ENCODE results near the gene ADARB1. TPM values are rescaled to one million over a fixed set of nuclear protein-coding genes. Genes with fewer than 3 reads are reported as not detected.

ADARB1 gene
- total RNA-seq, 1 experiment from 2014 or later: 12.1 TPM

GRCh38 chr21:45088116-45088515 lies 13.7 kb downstream of the ADARB1 start:
- H3K79me2 ChIP-seq (ENCODE audit: low read depth): no peaks in the 10 kb centered on the region
- H3K9me2 ChIP-seq (ENCODE audit: insufficient read depth): no peaks in the 10 kb centered on the region
- H3F3A ChIP-seq (ENCODE audit: insufficient read depth, low read depth): no peaks in the 10 kb centered on the region
- no peaks in the 10 kb centered on the region for H3K9me3 ChIP-seq (ENCODE audit: insufficient read depth, low read depth)
- no peak overlapping the region for H3K27ac ChIP-seq
- no peak for TF ChIP-seq CTCF (conservative IDR thresholded peaks at IDR 0.05)
- no peak for TF ChIP-seq EZH2 (IDR thresholded peaks at IDR 0.05; ENCODE audit: low read depth)
- intact Hi-C loops (cut with micrococcal nuclease; ENCODE audit: unreplicated experiment): no loop called here
- H2AFZ ChIP-seq: no peak overlapping the region
- no TSS peak for BruUV-seq (replicated peaks)
- no peaks in the 10 kb centered on the region for H4K20me1 ChIP-seq (ENCODE audit: insufficient read depth)
- POLR2A ChIA-PET (ENCODE audit: unreplicated experiment): no interaction called here
- no peak overlapping the region for H3K4me3 ChIP-seq
- CTCF ChIA-PET: no interaction called here
- no peak overlapping the region for H3K4me2 ChIP-seq
- no peak for DNase-seq
- no peaks in the 10 kb centered on the region for H3K27me3 ChIP-seq (ENCODE audit: insufficient read depth, low read depth)
- no peaks in the 10 kb centered on the region for H3K4me1 ChIP-seq (replicated peaks; ENCODE audit: insufficient read depth)
- no peaks in the 10 kb centered on the region for H3K36me3 ChIP-seq (ENCODE audit: low read depth)

GRCh38 chr21:45088729-45089128 lies 14.3 kb downstream of the ADARB1 start:
- no peak overlapping the region for H3K27ac ChIP-seq
- TF ChIP-seq CTCF (conservative IDR thresholded peaks at IDR 0.05) (no peak), EZH2 (IDR thresholded peaks at IDR 0.05; ENCODE audit: low read depth) (no peak)
- no peaks in the 10 kb centered on the region for H3K9me2 ChIP-seq (ENCODE audit: insufficient read depth)
- no peaks in the 10 kb centered on the region for H3K9me3 ChIP-seq (ENCODE audit: insufficient read depth, low read depth)
- no peaks in the 10 kb centered on the region for H3F3A ChIP-seq (ENCODE audit: insufficient read depth, low read depth)
- no peaks in the 10 kb centered on the region for H3K36me3 ChIP-seq (ENCODE audit: low read depth)
- no peaks in the 10 kb centered on the region for H3K79me2 ChIP-seq (ENCODE audit: low read depth)
- H3K4me3 ChIP-seq: no peak overlapping the region
- H3K27me3 ChIP-seq (ENCODE audit: insufficient read depth, low read depth): no peaks in the 10 kb centered on the region
- no peak overlapping the region for H3K4me2 ChIP-seq
- intact Hi-C loops (cut with micrococcal nuclease; ENCODE audit: unreplicated experiment): no loop called here
- DNase-seq: no peak
- POLR2A ChIA-PET (ENCODE audit: unreplicated experiment): no interaction called here
- CTCF ChIA-PET: no interaction called here
- H3K4me1 ChIP-seq (replicated peaks; ENCODE audit: insufficient read depth): no peaks in the 10 kb centered on the region
- no peaks in the 10 kb centered on the region for H4K20me1 ChIP-seq (ENCODE audit: insufficient read depth)
- BruUV-seq (replicated peaks): no TSS peak
- no peak overlapping the region for H2AFZ ChIP-seq

- TF ChIP-seq CTCF (conservative IDR thresholded peaks at IDR 0.05): no peak
- TF ChIP-seq EZH2 (IDR thresholded peaks at IDR 0.05; ENCODE audit: low read depth): no peak
These were observed 15.6 kb downstream of the ADARB1 start for GRCh38 chr21:45089964-45090363.

More at GRCh38 chr21:45089964-45090363, 15.6 kb downstream of the ADARB1 start:
- no peaks in the 10 kb centered on the region for H3K4me1 ChIP-seq (replicated peaks; ENCODE audit: insufficient read depth)
- no peaks in the 10 kb centered on the region for H4K20me1 ChIP-seq (ENCODE audit: insufficient read depth)
- no peaks in the 10 kb centered on the region for H3K9me2 ChIP-seq (ENCODE audit: insufficient read depth)
- intact Hi-C loops (cut with micrococcal nuclease; ENCODE audit: unreplicated experiment): no loop called here
- H3K4me3 ChIP-seq: no peak overlapping the region
- H2AFZ ChIP-seq: no peak overlapping the region
- ChIA-PET CTCF (no interaction called here), POLR2A (ENCODE audit: unreplicated experiment) (no interaction called here)
- no peak for DNase-seq
- BruUV-seq (replicated peaks): no TSS peak
- H3K36me3 ChIP-seq (ENCODE audit: low read depth): no peaks in the 10 kb centered on the region
- no peak overlapping the region for H3K27ac ChIP-seq
- no peaks in the 10 kb centered on the region for H3K79me2 ChIP-seq (ENCODE audit: low read depth)
- H3K27me3 ChIP-seq (ENCODE audit: insufficient read depth, low read depth): no peaks in the 10 kb centered on the region
- no peaks in the 10 kb centered on the region for H3F3A ChIP-seq (ENCODE audit: insufficient read depth, low read depth)
- H3K4me2 ChIP-seq: no peak overlapping the region
- no peaks in the 10 kb centered on the region for H3K9me3 ChIP-seq (ENCODE audit: insufficient read depth, low read depth)
